ENCODE measurements around the gene SMURF1.
"Not testable (repeated sequence)": the region's sequence is repeated elsewhere in the genome, so short reads cannot be mapped to it uniquely, and the experiment has no call there.

The SMURF1 gene
- 25.1 to 45.5 (median 31.3) reads per million in 18 experiments for total RNA-seq

DNA sequence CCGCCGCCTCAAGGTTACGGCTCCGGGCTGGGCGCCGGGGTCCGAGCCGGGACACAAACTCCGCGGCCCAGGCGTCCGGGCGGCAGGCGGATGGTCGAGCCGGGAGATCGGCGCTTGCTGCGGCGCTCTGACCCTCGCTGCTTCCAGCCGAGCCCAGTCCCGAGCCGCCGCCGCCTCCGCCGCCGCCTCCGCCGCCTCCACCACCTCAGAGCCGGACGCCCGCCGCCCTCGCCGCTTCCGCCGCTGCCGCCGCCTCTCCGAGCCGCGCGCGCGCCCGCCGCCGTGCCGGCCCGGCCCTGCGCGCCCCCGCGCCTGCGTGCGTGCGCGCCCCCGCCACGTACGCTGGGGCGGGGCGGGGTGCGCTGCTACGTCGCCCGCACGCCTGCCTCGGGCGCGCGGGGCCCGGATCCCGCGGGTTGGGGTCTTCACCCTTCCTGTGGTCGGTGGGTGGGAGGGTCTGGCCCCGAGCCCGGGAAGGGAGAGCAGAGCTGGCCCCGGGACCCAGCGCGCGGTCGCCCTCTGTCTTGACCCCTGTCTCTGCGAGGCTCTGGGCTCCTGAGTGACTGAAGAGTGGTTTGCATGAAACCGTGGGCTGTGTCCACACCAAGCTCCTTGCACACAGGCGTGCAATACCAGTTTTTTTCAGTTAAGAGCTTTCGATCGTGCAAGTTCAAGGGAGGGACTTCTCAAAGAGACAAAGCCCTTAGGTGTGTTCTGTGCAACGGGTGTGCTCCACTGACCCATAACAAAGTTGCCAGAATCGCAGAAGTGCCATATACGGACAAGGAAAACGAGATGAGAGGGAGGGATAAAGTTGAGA, at the start of gene SMURF1:
Gene SMURF1, minus strand, starts transcription at position 256 of the 820 bp plus-strand sequence. CDS start 328 bp downstream, outside the sequence.
- DNase-seq, result peak; percentile 61 to 86

DNA sequence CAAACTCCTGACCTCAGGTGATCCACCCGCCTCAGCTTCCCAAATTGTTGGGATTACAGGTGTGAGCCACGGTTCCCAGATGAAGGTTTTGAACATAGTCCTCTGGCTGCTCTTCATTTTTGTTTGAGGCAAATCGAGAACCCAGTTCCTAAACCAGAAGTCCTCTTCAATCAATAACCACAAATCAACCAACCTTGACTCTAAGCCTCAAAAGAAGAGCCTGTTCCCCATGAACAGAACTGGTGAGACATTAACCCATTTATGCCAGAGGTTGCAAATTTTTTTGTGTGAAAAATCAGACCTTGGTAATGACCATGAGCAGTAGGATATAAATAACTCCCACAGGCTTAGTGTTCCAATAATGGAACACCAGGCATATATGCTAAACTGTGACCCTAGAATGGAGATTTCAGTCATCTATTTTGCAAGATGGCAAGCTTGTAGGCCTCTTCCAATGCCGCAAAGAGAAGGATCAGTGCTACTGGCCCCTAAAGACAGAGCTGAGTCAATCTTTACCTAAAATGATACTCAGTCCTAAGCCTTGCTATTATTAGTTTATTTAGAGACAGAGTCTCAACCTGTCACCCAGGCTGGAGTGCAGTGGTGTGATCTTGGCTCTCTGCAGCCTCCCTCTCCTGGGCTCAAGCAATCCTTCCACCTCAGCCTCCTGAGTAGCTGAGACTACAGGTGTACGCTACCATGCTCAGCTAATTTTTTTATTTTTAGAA, 48.1 kb upstream of the SMURF1 start:
- DNase-seq, result no peak

DNA sequence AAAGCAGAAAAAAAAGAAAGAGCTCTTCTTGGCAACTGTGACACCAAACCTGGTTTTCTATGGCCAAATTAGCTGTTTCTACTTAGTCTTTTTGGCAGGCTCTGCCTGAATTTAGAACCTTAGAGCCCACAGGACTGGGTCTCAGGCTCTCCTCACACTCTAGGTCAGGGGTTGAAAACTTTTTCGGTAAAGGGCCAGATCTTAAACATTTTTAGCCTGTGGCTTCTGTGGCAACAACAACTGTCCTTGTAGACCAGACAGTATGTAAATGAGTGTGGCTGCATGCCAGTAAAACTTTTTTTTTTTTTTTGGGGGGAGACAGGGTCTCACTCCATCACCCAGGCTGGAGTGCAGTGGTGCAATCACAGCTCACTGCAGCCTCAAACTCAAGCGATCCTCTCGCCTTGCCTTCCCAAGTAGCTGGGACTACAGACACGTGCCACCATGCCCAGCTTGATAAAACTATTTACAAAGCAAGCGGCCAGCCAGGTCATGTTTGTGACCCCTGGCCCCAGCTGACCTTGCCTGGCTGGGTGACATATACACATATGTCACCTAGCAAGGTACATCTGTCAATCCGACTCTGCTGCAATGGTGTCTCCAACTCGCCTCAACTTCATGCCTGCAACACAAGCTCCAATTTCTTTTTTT, 46.6 kb upstream of the SMURF1 start:
- DNase-seq, result no peak

DNA sequence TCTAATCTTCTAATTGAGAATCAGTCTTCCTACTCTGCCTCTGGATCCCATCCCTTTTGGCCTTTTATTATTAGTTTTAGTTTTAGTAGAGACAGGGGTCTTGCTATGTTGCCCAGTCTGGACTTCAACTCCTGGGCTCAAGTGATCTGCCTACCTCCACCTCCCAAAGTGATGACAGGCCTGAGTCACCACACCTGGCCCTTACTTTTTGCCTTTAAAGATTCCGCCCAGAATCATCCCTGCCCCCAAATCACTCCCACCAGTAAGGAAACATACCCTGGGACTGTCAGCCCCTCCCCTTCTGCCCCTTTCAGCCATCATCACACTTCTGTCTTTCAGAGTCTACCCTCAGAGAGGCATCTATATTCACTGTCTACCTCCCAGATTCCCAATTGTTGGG, 45.3 kb upstream of the SMURF1 start:
- no peak for DNase-seq

DNA sequence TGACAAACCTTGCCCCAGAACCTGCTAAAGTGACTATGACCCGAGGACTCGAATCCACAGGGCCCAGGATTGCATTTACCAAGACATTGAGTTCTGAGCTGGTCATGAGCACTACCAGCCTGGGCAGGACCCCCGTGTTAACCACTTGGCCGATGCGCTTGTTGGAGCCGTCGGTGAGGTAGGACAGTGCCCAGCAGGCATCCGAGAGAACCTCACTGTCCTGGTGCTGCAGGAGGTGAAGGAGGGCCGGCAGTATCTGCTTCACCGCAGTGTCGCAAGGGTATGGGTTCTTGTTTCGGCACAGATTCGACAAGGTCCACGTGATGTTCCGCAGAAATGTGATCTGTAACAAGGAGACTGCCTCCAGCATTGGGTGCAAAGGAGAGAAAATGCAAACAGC, 44.3 kb upstream of the SMURF1 start:
- DNase-seq, result no peak

DNA sequence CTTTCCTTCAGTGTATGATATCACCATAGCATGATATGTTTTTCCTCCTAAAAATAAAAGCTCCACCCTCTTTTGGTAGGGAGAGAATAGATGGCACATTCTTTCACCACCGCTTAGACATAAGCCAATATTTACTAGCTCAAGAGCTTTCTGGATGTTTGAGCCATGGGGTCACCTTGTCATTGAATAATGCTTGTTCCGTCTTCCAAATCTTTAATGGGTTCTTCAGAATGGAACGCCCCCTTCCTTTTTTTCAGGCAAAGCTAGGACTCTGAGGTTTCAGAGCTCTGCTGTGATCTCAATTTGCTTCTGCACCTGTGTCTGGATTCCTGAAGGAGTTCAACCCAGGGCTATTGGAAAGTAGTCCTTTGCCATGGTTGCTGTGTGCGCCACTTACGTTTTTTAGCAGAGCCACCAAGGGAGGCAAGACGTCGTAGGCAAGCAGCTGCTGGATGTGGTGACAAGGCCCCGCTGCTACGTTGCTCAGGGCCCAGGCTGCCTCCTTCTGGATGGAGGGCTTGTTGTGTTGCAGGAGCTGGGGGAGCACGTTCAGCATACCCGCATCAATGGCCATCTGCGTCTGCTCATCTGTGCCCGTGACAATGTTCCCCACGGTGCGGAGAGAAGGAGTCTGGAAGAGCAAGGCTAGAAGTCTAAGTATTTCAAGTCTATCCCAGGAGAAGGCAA, 40.8 kb upstream of the SMURF1 start:
- no peak for DNase-seq

DNA sequence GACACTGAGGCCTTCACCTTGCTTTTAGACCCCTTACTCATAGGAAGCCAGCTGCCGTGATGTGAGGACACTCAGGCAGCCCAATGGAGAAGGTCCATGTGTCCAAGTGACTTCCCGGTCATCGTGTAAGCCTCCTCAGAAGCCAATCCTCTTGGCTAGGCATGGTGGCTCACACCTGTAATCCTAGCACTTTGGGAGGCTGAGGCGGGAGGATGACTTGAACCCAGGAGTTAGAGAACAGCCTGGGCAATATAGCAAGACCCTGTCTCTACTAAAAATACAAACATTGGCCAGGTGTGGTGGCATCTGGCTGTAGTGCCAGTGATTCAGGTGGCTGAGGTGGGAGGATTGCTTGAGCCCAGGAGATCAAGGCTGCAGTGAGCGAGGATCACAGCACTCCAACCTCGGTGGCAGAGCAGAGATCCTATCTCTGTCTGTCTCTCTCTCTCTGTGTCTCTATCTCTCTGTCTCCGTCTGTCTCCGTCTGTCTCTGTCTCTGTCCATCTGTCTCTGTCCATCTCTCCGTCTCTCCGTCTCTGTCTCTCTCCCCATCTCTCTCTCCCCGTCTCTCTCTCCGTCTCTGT, 36.3 kb upstream of the SMURF1 start:
- no peak for DNase-seq

DNA sequence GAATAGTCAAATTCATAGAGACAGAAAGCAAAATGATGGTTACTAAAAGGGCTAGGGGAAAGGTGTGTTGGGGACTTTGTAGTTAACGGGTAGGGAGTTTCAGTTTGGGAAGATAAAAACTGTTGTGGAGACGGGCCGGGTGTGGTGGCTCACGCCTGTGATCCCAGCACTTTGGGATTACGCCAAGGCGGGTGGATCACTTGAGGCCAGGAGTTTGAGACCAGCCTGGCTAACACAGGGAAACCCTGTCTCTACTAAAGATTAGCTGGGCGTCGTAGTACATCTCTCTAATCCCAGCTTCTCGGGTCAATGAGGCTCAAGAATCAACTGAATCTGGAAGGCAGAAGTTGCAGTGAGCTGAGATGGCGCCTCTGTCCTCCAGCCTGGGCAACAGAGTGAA, 33.3 kb upstream of the SMURF1 start:
- no peak for DNase-seq

DNA sequence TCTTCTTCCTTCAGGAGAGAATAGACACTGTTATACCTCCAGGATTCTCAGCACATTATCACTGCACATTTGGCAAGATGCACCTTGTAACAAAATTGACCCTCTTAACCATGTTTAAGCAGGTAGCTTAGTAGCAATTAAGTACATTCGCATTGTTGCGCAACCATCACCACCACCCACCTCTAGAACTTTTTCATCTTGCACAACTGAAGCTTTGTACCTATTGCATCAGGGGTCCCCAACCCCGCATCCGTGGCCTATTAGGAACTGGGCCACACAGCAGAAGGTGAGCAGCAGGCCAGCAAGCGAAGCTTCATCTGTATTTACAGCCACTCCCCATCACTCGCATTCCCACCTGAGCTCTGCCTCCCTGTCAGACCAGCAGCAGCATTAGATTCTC, 29.9 kb upstream of the SMURF1 start:
- no peak for DNase-seq

DNA sequence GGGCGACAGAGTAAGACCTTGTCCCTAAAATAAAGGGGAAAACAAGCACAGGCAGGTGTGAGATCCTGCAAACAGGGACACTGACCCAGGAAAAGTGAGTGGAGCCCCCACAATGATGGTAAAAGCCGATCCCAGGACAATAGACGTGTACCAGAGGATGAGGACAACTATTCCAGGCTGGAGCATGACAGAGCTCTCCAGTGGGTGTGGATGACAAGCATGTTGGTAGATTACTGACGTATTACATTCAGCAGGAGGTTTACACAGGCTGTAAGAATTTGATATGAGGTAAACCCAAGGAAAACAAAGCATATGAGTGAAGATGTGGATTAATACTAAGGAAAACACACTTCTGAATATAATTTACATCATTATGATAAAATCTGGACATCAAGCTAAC, 27.8 kb upstream of the SMURF1 start:
- no peak for DNase-seq

DNA sequence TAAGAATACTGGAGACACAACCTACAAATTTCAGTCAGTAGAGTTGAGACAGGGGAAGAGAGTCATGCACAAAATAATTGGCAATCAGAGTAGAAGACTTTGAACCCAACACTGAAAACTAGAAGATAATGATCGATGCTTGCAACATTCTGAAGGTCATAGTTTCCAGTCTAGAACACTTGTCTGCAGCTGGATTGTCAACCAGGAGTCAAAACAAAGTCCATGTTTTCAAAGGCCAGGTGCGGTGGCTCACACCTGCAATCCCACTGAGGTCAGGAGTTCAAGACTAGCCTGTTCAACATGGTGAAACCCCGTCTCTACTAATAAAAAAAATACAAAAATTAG, 26.8 kb upstream of the SMURF1 start:
- DNase-seq, result no peak

DNA sequence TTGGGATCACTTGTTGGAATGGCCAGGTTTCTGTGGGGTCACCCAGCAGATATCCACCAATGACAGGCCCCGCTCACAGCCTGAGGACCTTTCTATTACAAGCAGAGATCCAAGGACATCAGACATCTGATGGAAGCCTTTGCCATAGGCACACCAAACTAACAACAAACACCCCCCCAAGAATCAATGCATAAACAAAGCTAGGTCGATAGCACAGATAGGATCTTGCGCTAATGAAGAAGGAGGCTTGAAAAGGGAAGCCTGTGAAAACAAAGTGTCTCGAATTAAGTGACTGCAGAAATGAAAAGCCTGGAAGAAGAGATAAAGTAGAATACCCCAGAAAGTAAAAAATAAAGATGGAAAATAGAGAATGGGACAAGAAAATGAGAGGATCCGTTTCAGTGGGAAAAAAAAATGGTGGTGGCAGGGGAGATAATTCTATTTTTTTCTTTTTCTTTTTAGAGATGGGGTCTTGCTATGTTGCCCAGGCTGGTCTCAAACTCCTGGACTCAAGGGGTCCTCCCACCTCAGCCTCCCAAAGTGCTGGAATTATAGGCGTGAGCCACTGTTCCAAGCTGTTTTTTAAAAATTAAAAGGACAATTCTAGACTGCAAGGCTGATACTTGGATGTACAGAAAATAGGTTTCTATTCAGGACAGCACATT, 26.3 kb upstream of the SMURF1 start:
- DNase-seq, result no peak

DNA sequence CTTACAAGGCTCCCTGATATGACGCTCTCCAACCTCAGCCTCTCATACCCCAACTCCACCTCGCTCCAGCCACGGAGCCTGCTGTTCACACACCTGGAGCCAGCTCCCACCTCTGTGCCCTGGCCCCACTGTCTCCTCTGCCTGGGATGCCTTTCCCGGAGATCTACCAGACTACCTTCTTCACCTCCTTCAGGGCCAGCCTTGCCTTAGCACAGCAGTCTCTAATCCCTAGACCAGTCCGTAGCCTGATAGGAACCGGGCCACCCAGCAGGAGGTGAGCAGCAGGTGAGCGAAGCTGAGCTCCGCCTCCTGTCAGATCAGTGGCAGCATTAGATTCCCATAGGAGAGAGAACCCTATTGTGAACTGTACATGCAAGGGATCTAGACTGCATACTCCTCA, 23.2 kb upstream of the SMURF1 start:
- no peak for DNase-seq

DNA sequence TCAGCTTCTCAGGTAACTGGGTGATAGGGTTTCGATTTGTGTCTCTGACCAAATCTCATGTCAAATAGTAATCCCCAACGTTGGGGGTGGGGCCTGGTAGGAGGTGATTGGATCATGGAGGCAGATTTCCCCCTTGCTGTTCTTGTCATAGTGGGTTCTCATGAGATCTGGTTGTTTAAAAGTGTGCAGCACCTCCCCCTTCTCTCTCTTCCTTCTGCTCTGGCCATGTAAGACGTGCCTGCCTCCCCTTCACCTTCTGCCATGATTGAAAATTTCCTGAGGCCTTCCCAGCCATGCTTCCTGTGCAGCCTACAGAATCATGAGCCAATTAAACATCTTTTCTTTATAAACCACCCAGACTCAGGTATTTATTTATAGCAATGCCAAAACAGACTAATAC, 21.9 kb upstream of the SMURF1 start:
- DNase-seq, result no peak

DNA sequence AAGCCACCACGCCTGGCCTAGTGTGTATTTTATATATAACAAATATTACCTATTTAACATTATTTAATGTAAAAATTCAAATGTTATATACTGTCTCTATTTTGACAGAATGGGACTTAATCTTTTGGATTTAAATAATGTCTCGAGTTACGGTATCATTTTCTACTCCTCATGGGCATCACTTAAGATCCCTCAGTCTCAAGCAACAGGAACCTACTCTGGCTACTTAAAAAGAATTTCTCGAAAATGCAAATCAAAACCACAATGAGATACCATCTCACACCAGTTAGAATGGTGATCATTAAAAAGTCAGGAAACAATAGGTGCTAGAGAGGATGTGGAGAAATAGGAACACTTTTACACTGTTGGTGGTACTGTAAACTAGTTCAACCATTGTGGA, 19.8 kb upstream of the SMURF1 start:
- DNase-seq, result not testable (repeated sequence)

DNA sequence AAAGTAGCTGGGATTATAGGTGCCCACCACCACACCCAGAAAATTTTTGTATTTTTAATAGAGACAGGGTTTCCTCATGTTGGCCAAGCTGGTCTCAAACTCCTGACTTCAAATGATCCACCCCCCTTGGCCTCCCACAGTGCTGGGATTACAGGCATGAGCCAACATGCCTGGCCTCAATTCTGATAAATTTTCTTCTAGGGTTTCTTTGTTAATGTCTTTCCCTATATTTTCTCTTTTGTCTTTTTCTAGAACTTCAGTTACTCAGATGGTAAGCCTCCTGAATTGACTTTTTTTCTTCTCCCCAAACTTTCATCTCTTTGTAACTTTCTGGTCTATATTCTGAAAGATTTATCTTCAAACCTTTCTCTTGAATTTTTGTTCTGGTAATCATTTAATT, 12.7 kb upstream of the SMURF1 start:
- no peak for DNase-seq

DNA sequence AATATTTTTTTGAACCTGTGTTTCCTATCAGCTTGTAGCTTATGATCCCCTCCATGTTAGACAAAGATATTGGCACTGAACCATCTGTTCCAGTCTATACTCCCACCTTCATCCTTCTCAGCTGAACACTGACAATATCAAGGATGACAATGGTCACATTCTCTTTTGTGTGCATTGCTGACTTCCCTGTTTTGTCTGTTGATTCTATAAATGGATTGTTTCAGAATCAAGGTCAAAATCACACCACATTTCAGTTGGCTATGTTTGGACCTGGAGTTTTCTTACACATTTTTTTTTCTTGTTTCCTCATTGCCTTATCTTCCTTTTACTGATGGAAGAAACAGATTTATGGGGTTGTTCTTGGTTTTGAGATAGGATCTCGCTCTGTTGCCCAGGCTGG, 11.3 kb upstream of the SMURF1 start:
- peak; percentile 45 to 69 for DNase-seq

DNA sequence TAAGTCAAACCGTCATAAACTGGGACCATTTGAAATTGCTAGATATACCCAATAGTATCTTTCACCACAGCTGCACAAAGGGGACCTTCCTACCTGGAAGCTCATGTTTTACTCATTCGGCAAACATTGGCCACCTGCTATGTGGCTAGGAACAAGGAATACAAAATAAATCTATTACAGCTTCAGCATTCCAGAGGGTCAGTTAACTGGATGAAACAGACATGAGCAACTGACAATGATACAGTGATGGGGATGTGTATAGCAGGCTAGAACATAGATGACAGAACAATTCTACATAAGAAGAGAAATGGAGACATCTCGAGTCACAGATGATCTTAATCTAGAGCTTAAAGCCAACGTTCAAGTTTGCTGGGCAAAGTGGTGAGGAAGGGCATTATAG, 3.1 kb upstream of the SMURF1 start:
- DNase-seq, result no peak

DNA sequence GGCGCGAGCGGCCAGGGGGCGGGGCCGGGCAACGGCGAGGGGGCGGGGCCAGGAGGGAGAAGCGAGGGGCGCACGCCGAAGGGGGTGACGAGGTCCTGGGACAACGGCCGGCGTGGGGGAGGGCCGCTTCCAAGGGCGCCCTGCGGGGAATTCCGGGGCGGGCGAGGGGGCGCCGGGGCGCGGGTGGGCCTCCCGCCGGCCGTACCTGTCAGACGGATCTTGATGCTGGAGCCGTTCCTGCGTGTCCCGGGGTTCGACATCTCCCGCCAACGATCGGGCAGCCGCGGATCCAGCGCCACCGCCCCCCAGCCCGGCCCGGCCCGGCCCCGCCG, 421 bp downstream of the SMURF1 start:
- DNase-seq, result no peak

DNA sequence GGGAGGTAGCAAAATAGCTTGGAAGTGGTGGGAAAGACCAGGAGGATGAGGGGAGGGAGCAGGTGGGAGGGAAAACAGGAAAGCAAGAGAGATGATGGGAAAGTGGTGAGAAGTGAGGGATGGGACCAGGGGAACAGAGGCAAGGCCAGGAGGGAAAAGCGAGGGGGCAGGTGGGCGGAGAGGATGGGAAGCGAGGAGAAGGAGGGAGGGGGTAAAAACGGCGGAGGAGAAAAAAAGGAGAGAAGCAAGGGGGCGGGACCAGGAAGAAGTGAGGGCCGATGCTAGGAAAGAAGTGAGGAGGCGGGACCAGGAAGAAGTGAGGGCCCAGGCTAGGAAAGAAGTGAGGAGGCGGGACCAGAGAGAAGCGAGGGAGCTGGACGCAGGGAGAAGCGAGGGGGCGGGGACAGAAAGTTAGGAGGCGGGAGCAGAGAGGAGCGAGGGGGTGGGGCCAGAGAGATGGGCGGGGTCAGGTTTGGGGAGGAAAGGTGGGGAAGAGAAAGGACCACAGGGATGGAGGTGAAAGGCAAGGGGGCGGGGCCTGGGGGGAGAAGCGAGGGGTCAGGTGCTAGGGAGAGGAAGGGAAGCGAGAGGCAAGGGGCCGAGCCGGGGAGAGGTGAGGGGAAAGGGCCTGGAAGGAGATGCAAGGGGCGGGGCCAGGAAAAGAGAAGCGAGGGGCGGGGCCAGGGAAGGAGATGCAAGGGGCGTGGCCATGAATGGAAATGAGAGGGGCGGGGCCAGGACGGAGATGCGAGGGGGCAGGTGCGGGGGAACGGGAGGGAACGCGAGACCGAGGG, 984 bp downstream of the SMURF1 start:
- DNase-seq, result peak; percentile 79 to 81
